Activated naive CD8-positive, alpha-beta T cell treated with anti-CD3 and anti-CD28 coated beads, Interleukin-2, amount 50 U/mL, for 24 hours (primary cell): Measurements from ENCODE around the gene SCN1A.
"Not testable (repeated sequence)": the region's sequence is repeated elsewhere in the genome, so short reads cannot be mapped to it uniquely, and the experiment has no call there.

Source experiments
- ATAC-seq: fragments of 150-1000 bp; cut with Tn5 transposase; one replicate; pipeline ENCODE4 v1.10.0; 2021
- DNase-seq: peaks from one replicate; pipeline ENCODE4 v3.0.0; 2021
- H3K27ac Mint-ChIP-seq: one replicate; pipeline ENCODE4 v1.8.0; 2021; ENCODE audit warnings: mild to moderate bottlenecking, mixed read lengths
- H3K27me3 Mint-ChIP-seq: one replicate; pipeline ENCODE4 v1.8.0; 2021; ENCODE audit warnings: mixed read lengths
- H3K36me3 Mint-ChIP-seq: one replicate; pipeline ENCODE4 v1.8.0; 2021; ENCODE audit warnings: low read depth, mixed read lengths
- H3K4me1 Mint-ChIP-seq: one replicate; pipeline ENCODE4 v1.8.0; 2021; ENCODE audit warnings: mixed read lengths
- H3K4me3 Mint-ChIP-seq: one replicate; pipeline ENCODE4 v1.8.0; 2021; ENCODE audit warnings: mild to moderate bottlenecking, moderate library complexity, mixed read lengths
- H3K9me3 Mint-ChIP-seq: one replicate; pipeline ENCODE4 v1.8.0; 2021; ENCODE audit warnings: mixed read lengths

SCN1A gene

GRCh38 chr2:166117491-166117890 lies 10.3 kb downstream of the SCN1A start:
- H3K4me3 Mint-ChIP-seq, result no peak overlapping the region
- no peak for ATAC-seq
- no peak for DNase-seq
- H3K9me3 Mint-ChIP-seq, result no peaks in the 10 kb centered on the region
- no peaks in the 10 kb centered on the region for H3K4me1 Mint-ChIP-seq
- no peaks in the 10 kb centered on the region for H3K36me3 Mint-ChIP-seq
- H3K27ac Mint-ChIP-seq, result no peak overlapping the region
- peaks cover 6% of the 10 kb centered on the region for H3K27me3 Mint-ChIP-seq

GRCh38 chr2:166115589-166115988 lies 12.2 kb downstream of the SCN1A start:
- H3K27ac Mint-ChIP-seq, result no peak overlapping the region

DNA sequence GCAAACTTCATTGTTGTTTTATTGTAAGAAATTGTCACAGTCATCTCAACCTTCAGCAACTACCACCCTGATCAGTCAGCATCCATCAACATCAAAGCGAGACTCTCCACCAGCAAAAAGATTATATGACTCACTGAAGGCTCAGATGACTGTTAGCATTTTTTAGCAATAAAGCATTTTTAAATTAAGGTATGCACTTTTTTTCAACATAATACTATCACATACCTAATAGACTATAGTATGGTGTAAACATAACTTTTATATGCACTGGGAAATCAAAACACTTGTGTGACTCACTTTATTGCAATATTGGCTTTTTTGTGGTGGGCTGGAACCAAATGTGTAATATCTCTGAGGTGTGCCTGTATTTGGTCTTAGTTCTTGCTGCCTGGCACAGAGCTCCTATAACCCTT lies 15.6 kb downstream of the SCN1A start:
- peaks cover 8% of the 10 kb centered on the region for H3K9me3 Mint-ChIP-seq
- no peaks in the 10 kb centered on the region for H3K4me1 Mint-ChIP-seq
- H3K36me3 Mint-ChIP-seq, result no peaks in the 10 kb centered on the region
- H3K27me3 Mint-ChIP-seq, result no peaks in the 10 kb centered on the region
- no peak for DNase-seq
- H3K27ac Mint-ChIP-seq, result no peak overlapping the region
- peak; percentile 33 for ATAC-seq
- no peak overlapping the region for H3K4me3 Mint-ChIP-seq

More at GRCh38 chr2:166115589-166115988, 12.2 kb downstream of the SCN1A start:
- Mint-ChIP-seq H3K4me3 (no peak overlapping the region), H3K36me3 (no peaks in the 10 kb centered on the region), H3K27me3 (no peaks in the 10 kb centered on the region), H3K4me1 (no peaks in the 10 kb centered on the region), H3K9me3 (peaks cover 4% of the 10 kb centered on the region)
- ATAC-seq, result no peak
- DNase-seq, result no peak

DNA sequence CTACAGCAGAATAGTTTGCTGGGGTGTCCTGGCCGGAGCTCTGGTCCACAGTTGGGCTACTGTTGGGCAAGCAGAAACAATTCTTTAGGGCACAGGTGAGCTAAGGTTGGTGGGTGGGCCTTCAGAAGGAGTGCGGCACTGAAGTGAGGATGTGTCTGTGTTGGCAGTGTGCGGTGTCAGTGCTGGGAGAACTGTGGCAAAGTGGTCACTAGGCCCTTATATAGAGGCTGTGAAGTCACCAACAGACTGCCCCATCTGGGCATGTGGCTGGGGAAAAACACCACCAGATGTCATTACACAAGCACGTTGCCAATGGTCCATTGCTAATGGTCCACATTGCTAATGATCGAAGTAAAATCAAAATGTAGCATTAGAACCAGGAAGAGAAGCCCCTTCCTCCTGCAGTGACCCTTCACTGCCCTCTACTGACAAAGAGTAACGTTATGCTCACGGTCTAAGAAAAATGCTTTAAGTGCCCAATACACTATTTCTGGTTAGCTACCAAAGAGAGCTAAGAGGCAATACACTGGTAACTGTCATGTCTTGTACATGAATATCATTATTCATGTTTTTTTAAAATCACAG lies 21.3 kb downstream of the SCN1A start:
- Mint-ChIP-seq H3K27ac (no peak overlapping the region), H3K4me1 (no peaks in the 10 kb centered on the region), H3K4me3 (no peak overlapping the region), H3K27me3 (peaks cover 2% of the 10 kb centered on the region), H3K36me3 (no peaks in the 10 kb centered on the region), H3K9me3 (peaks cover 12% of the 10 kb centered on the region)
- ATAC-seq (no peak), DNase-seq (no peak)

DNA sequence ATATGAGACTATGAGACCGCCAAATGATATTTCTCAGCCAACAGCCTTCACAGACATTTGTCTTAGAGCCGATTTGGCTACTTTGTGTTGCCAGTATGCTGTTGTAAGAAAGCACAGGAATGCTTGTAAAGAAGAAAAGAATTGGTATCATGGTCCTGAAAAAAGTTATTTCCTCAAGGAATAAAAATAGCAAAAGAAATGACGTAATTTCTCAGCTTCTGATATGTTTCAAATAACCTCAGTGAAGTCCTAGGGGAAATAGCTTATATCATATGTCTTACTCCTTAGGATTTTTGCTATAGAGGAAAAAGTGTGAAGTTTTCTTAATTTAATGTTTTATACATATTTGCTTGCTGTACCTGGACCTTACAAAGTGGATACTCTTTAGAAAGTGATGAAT lies 23.0 kb downstream of the SCN1A start:
- Mint-ChIP-seq H3K36me3 (no peaks in the 10 kb centered on the region), H3K27ac (no peak overlapping the region), H3K9me3 (peaks cover 7% of the 10 kb centered on the region), H3K27me3 (peaks cover 2% of the 10 kb centered on the region), H3K4me3 (no peak overlapping the region), H3K4me1 (no peaks in the 10 kb centered on the region)
- no peak for ATAC-seq
- no peak for DNase-seq

DNA sequence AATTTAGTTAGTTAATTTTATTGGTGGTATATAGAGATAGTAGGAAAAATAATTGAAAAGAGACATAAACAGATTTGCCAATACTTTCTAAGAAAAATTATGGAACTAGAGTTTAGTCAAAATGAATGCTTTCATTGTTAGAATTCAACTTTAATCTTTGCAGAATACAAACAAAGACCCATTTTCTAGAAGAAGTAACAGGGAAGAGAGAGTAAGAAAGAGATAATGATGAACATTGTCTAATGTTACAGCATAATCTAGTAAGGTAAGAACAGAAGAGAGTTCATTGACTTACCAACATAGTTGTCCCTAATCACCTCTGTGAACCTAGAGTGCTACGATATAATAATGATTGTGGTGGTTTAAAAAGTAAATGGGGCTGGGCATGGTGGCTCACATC lies 23.7 kb downstream of the SCN1A start:
- Mint-ChIP-seq H3K36me3 (no peaks in the 10 kb centered on the region), H3K27me3 (peaks cover 2% of the 10 kb centered on the region), H3K27ac (no peak overlapping the region), H3K9me3 (peaks cover 7% of the 10 kb centered on the region), H3K4me1 (no peaks in the 10 kb centered on the region), H3K4me3 (no peak overlapping the region)
- no peak for DNase-seq
- ATAC-seq, result no peak

DNA sequence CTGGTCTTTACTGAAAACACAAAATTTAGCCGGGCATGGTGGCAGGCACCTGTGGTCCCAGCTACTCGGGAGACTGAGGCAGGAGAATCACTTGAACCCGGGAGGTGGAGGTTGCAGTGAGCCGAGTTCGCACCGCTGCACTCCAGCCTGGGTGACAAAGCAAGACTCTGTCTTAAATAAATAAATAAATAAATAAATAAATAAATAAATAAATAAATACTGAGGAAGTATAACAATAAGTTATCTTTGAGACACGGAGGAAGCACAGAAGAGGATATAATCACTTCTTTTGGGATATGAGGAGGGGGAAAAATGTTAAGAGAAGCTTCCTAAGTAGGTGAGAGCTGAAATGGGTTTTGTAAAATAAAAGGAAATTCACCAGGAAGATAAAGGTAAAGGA lies 24.5 kb downstream of the SCN1A start:
- not testable (repeated sequence) for H3K4me3 Mint-ChIP-seq, H3K4me1 Mint-ChIP-seq, H3K36me3 Mint-ChIP-seq, ATAC-seq, H3K27me3 Mint-ChIP-seq, H3K27ac Mint-ChIP-seq, DNase-seq, H3K9me3 Mint-ChIP-seq

DNA sequence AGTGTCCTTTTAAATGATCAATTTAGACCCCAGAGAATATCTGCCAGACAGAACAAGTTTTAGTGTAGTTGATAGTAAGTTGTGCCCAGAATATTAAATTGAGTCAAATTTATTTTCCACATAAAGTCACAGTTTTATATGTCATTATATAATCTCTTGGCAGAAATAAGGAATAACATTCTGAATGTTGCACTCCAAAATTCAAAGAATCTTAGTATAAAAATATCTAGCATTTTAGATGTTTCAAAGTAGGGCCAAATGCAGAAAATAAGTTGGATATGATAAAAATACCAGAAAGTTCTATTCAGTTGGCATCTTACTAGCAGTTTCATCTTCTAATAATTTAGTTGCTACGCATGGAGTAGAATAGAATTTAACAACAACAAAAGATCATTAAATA lies 33.5 kb downstream of the SCN1A start:
- Mint-ChIP-seq H3K36me3 (no peaks in the 10 kb centered on the region), H3K4me1 (no peaks in the 10 kb centered on the region), H3K27me3 (peaks cover 10% of the 10 kb centered on the region), H3K9me3 (no peaks in the 10 kb centered on the region), H3K27ac (no peak overlapping the region), H3K4me3 (no peak overlapping the region)
- DNase-seq, result no peak
- no peak for ATAC-seq

DNA sequence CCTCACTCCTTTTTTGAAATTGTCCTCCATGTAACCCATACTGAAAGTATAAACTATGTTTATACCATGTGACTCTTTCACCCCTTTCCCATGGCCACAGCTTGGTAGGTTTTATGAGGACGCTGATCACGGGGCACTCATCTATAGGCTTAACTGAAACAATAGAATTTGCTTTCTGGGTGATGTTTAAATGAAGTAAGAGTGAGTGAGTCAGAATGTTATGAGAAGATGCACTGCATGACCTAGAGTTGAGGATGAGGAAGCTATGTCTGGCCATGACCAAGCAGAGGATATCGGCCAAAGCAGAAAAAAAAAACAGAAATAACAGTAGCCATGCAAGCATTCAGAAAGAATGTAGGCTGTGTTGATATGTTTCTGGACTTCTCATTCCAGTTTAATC lies 34.9 kb downstream of the SCN1A start:
- H3K4me3 Mint-ChIP-seq, result no peak overlapping the region
- no peak for DNase-seq
- H3K4me1 Mint-ChIP-seq, result no peaks in the 10 kb centered on the region
- no peak for ATAC-seq
- no peaks in the 10 kb centered on the region for H3K9me3 Mint-ChIP-seq
- no peaks in the 10 kb centered on the region for H3K36me3 Mint-ChIP-seq
- H3K27me3 Mint-ChIP-seq, result peaks cover 6% of the 10 kb centered on the region
- H3K27ac Mint-ChIP-seq, result no peak overlapping the region

DNA sequence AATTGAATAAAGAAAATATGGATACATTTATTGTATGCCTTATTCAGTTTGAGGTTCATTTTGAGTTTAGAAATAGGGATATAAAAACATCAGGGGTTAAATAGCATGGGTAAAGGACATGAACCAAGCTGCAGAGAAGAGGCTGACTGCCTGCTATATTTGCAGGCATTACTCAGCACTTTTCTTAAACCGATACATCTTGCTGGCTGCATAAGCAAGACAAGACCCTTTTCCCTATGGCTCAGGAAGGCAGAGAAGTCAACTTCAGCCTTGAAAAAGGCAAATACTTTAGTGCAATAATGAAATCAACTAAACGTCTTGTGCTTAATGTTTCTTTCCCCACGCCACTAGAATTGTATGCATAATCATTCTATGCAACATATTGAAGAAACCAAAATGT lies 36.4 kb downstream of the SCN1A start:
- DNase-seq (no peak), ATAC-seq (no peak)
- H3K27ac Mint-ChIP-seq, result no peak overlapping the region
- H3K27me3 Mint-ChIP-seq, result peaks cover 4% of the 10 kb centered on the region
- no peaks in the 10 kb centered on the region for H3K4me1 Mint-ChIP-seq
- H3K36me3 Mint-ChIP-seq, result no peaks in the 10 kb centered on the region
- no peaks in the 10 kb centered on the region for H3K9me3 Mint-ChIP-seq
- no peak overlapping the region for H3K4me3 Mint-ChIP-seq

- Mint-ChIP-seq H3K36me3 (no peaks in the 10 kb centered on the region), H3K4me3 (no peak overlapping the region), H3K9me3 (no peaks in the 10 kb centered on the region), H3K27me3 (peaks cover 4% of the 10 kb centered on the region), H3K4me1 (no peaks in the 10 kb centered on the region), H3K27ac (no peak overlapping the region)
- DNase-seq, result no peak
- ATAC-seq, result no peak
Observed at GRCh38 chr2:166090908-166091307, 36.9 kb downstream of the SCN1A start.

DNA sequence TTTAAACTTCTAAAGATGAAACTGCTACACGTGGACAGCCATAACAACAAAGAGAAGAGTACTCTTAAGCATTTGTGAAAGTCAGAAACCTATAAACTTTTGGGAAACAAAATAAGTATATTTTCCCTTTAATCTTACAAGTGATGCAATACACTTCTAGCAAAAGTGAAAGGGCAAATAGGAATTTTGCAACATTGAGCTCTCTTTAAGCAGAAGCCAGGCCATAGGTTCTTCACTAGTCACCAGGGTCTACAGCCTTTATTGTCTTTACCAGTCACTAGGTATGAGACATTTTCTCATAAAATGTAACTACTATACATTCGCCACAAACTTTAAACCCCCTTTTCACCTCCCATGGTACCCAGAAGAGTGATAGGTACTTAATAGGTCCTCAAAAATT lies 37.5 kb downstream of the SCN1A start:
- Mint-ChIP-seq H3K4me1 (no peaks in the 10 kb centered on the region), H3K27ac (no peak overlapping the region), H3K9me3 (no peaks in the 10 kb centered on the region), H3K27me3 (peaks cover 4% of the 10 kb centered on the region), H3K36me3 (no peaks in the 10 kb centered on the region), H3K4me3 (no peak overlapping the region)
- ATAC-seq (no peak), DNase-seq (no peak)

- no peak for DNase-seq
- no peak overlapping the region for H3K27ac Mint-ChIP-seq
- peaks cover 4% of the 10 kb centered on the region for H3K27me3 Mint-ChIP-seq
- H3K4me1 Mint-ChIP-seq, result no peaks in the 10 kb centered on the region
- H3K9me3 Mint-ChIP-seq, result no peaks in the 10 kb centered on the region
- no peaks in the 10 kb centered on the region for H3K36me3 Mint-ChIP-seq
- ATAC-seq, result no peak
- H3K4me3 Mint-ChIP-seq, result no peak overlapping the region
Observed at GRCh38 chr2:166088634-166089033, 39.2 kb downstream of the SCN1A start.

GRCh38 chr2:166084301-166084700 lies 43.5 kb downstream of the SCN1A start:
- ATAC-seq, result no peak

GRCh38 chr2:166082736-166083135 lies 45.1 kb downstream of the SCN1A start:
- no peak overlapping the region for H3K4me3 Mint-ChIP-seq
- H3K36me3 Mint-ChIP-seq, result no peaks in the 10 kb centered on the region
- H3K4me1 Mint-ChIP-seq, result no peaks in the 10 kb centered on the region
- no peak overlapping the region for H3K27ac Mint-ChIP-seq
- H3K9me3 Mint-ChIP-seq, result no peaks in the 10 kb centered on the region
- peaks cover 3% of the 10 kb centered on the region for H3K27me3 Mint-ChIP-seq
- ATAC-seq (no peak), DNase-seq (no peak)

More at GRCh38 chr2:166084301-166084700, 43.5 kb downstream of the SCN1A start:
- Mint-ChIP-seq H3K4me1 (no peaks in the 10 kb centered on the region), H3K9me3 (no peaks in the 10 kb centered on the region), H3K36me3 (no peaks in the 10 kb centered on the region), H3K4me3 (no peak overlapping the region), H3K27me3 (no peaks in the 10 kb centered on the region), H3K27ac (no peak overlapping the region)
- DNase-seq, result no peak

GRCh38 chr2:166081852-166082251 lies 46.0 kb downstream of the SCN1A start:
- DNase-seq (no peak), ATAC-seq (no peak)
- H3K27ac Mint-ChIP-seq, result no peak overlapping the region
- H3K9me3 Mint-ChIP-seq, result no peaks in the 10 kb centered on the region
- no peak overlapping the region for H3K4me3 Mint-ChIP-seq
- H3K27me3 Mint-ChIP-seq, result peaks cover 3% of the 10 kb centered on the region
- H3K4me1 Mint-ChIP-seq, result no peaks in the 10 kb centered on the region
- H3K36me3 Mint-ChIP-seq, result no peaks in the 10 kb centered on the region
